ENCODE measurements around the gene GALP.
"Not testable (repeated sequence)": the region's sequence is repeated elsewhere in the genome, so short reads cannot be mapped to it uniquely, and the experiment has no call there.

The GALP gene

DNA sequence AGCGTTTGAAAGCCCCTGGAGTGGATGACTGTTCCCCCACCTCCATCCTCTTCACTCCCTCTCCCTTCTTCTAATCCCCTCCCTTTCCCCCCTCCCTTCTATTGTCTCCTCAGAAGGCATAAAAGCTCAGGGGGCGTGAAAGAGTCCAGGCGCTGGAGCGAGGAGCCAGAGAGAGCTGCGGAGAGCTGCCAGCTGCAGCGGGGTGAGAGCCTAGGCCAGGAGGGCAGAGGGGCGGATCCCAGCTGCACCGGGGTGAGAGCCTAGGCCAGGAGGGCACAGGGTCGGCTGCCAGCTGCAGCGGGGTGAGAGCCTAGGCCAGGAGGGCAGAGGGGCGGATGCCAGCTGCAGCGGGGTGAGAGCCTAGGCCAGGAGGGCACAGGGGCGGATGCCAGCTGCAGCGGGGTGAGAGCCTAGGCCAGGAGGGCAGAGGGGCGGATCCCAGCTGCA lies at the start of gene GALP:
TSS of gene GALP (plus strand) at position 148 of the 447 bp plus-strand sequence. CDS start 1,101 bp downstream, outside the sequence.
- not testable (repeated sequence) for DNase-seq

DNA sequence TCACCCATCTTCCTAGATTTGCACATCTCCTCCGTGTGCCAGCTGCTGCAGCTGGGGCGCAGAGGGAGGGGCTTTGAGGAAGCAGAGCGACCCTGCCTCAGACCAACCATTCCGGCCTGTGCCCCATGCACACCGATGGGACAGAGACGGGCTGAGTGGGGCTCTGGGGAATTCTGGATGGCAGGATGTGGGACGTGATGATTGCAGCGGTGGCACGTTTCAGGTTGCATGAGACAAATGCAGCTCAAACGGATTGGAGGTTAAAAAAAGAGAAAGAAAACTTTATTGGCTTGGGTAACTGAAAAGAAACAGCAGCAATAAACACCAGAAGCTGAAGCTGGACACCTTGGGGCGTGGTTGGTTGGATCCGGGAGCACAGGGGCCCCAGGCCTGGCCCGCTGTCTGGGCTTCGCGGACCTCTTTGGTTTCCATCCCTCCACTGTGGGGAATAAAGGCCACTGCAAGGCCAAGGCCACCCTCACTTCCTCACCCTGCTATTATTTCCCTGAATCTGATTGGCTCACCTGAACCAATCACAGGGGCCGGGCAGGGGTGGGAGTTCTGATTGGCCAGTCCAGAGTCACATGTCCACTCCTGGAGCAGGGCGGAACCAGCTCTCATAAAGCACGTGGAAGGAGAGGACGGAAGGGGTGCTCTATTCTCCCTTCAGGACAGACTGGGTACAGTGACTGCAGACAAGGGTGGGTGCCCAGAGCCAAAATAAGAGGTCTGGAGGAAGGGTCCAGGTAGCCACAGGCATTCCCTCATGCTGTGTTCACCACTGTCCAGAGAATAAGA lies 48.6 kb upstream of the GALP start:
- DNase-seq: no peak

DNA sequence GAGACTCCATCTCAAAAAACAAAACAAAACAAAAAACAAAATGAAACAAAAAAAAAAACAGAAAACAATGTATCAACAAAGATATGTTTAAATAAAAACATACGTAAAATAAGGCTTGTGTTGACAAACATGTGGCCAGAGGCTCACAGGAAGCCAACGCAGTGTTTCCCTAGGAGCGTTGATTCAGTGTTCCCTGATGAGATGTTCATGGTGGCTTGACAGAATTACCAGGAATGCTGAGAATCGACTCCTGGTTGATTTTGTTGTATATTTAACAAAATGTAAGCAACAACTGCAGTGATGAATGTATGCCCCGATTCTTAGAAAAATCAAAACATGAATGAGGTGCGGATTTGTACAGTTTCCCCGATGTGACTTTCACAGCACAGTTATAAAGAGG lies 45.8 kb upstream of the GALP start:
- no peak for DNase-seq

DNA sequence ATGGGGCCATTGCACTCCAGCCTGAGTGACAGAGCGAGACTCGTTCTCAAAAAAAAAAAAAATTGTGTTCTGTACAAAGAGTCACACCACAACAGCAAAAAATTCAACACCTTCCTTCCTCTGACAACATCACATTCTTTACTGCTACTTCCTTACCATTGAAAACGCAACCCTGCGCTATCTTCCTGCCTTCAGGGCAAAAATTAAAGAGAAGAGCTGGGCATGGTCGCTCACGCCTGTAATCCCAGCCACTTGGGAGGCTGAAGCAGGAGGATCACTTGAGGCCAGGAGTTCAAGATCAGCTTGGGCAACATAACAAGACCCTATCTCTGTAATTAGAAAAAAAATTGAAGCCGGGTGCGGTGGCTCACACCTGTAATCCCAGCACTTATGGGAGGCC lies 44.2 kb upstream of the GALP start:
- no peak for DNase-seq

DNA sequence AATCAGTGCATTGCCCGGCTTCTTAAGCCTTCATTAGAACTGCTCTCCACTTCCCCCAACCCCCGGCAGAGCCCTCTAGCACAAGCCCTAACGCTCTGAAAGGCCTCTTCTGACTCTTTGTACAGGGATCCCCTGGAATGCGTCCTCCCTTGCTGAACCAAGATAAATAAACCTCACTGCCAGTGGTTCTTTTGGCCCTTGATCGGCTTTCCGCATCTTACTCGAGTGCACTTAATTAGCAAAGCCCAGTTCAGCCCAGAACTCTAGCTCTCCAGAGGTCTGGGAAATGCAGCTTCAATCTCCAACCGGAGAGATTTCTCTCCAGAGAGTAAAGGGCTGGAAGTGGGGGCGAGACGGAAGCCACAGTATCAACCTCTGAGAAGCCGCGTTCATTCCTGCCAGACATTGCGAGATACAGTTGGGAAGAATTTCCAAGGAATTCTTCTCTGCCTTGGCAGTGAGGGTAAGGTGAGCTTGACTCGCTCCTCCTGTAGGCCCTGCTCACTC lies 43.4 kb upstream of the GALP start:
- no peak for DNase-seq

DNA sequence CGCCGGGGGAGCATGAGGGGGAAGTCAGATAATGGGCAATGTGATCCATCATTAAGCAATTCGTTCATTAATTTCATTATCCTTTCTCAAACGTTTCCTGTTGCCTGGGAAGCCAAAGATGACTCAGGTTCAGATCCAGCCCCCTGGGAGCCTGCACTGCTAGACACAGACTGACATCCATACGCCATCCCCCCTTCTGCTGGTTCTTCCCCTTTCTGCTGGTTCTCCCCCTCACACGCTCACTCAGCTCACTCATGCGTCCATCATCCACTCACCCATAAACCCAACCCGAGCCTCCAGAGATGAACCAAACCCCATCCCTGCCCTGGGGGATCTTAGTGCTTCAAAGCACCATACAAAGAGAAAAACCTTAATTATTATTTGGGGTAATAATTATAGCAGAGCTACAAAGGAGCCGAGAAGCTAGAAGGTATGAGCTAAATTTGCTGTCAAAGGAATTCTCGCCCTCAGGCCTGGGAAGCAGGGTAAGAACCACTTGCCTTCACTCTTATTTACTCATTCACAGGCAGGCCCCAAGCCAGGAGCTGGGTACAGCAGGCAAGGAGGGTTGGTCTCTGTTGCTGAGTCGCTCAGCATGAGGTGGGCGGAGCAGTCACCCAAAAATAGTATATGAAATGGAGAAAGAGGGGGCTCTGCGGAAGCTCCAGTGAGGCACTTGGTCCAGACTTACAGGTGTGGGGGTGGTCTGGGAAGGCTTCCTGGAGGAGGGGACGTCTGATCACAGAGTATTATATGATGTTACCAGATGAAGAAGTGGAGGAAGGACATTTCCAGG lies 41.8 kb upstream of the GALP start:
- DNase-seq: no peak

DNA sequence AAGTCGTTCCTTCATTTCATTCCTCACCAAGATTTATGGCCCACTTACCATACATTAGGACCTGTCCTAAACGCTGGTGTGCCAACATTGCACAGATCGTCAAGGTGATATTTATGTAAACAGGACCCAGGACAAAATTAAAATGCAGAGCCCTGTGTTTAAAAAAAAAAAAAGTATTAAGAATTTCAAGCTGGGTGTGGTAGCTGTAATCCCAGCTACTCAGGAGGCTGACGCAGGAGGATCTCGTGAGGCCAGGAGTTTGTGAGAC lies 41.2 kb upstream of the GALP start:
- no peak for DNase-seq

DNA sequence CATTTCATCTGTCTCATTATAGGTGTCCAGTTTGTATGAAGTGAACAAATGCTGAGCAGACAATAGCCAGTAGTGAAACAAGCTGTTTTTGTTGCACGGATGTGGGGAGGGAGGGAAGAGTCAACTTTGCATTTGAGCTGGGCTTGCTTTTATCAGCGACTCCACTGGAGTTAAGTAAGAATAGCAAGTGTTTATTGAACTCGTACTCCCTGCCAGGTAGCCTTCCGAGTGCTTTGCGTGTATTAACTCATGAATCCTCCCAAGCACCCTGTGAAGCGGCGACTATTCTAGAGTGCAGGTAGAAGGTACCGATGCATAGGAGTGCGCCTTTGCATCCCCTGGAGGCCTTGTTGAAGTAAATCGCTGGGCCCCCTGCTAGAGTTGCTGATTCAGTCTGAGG lies 39.4 kb upstream of the GALP start:
- DNase-seq: no peak

DNA sequence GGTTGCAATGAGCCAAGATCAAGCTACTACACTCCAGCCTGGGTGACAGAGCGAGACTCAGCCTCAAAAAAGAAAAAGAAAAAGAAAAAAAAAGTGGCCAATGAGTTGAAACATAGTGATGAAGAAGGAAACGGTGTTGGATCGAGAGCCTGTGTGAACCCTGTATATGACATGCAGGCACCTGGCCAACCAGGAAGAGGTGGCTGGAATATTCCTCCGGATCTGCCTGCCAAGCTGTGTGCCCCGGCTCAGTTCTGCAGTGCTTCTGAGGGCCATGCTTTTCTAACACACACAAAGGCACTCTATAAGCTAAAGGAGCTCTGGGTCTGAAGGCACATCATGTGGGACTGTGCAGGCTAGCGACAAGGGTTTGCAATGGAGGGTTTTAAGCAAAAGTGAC lies 38.4 kb upstream of the GALP start:
- no peak for DNase-seq

DNA sequence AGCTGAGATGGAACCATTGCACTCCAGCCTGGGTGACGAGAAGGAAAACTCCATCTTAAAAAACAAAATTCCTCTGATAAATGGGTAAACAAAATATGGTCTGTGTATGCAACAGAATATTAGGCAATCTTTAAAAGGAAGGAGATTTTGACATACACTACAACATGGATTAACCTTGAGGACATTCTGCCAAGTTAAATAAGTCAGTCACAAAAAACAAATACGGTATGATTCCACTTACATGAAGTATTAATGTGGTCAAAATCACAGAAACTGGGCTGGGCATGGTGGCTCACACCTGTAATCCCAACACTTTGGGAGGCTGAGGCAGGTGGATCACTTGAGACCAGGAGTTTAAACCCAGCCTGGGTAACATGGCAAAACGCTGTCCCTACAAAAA lies 37.7 kb upstream of the GALP start:
- DNase-seq: no peak

DNA sequence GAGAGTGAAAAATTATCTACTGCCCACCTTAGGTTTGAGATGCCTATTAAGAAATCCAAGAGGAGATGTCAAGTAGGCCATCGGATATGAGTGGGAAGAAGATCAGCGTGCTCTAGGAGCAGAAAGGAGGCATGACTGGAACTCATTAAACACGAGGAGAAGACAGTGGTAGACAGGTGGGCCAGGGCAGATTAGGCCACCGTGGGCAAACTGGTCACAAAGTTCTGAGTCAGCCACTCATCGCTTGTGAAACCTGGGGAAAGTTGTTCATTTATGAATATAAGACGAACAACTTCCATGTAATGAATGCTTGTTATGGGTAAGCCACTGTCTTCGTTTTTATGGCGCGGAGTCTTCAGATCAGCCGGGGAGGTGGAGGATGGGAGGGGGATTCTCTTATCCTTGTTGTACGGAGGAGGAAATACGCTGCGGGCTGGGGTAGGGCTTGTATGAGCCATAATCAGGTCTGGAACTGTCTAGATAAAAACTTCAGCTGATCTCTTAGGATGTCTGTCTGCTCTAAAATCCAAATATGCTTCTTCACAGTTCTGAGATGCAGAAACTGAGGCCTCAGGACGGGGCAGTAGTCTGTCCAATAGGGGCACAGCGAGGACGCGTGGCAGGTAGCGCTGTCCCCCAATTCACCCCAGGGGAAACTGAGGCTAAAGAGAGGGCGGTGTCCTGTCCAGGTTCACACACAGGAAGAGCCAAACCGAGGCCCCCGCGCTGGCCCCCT lies 35.8 kb upstream of the GALP start:
- DNase-seq: no peak

DNA sequence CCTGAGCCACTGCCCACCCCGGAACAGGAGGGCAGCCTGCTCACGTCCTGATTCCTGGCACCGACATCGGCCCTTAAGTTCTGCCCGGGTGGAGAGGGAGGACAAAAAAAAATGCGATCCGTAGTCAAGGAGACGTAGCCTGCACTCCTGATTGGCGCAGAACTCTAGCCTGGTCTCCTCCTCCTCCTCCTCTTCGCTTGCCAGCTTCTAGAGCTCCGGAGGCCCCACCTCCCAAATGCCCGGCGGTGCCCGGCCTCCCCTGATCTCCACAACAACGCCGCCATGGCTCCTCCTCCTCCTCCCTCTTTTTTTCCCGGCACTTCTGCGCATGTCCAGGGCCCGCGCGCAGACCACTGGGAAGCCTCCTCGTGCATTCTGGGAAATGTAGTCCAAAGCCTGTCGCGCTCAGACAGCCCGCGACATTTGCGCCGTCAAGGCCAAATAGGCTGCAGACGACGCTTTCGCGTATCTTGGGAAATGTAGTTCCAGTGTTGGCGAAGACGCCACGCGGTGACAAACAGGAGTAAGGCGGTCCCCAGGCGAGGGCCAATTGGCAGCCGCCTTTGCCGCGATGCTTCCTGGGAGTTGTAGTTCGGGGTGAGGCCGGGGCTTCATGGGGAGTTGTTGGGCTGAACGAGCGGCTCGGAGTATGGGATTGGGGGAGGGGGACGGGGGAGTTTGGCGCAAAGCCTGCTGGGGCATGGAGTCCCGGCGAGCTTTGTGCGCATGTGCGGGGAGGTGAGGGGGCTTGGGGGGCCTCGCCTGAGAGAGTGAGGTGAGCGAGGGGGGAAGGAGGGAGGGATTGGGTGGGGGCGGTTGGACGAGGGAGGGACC lies 35.0 kb upstream of the GALP start, which contains the start of gene ZNF444:
TSS of gene ZNF444 (plus strand) at position 705 of the 834 bp plus-strand sequence. CDS start 5,625 bp downstream, outside the sequence.
- DNase-seq: peak; percentile 100

DNA sequence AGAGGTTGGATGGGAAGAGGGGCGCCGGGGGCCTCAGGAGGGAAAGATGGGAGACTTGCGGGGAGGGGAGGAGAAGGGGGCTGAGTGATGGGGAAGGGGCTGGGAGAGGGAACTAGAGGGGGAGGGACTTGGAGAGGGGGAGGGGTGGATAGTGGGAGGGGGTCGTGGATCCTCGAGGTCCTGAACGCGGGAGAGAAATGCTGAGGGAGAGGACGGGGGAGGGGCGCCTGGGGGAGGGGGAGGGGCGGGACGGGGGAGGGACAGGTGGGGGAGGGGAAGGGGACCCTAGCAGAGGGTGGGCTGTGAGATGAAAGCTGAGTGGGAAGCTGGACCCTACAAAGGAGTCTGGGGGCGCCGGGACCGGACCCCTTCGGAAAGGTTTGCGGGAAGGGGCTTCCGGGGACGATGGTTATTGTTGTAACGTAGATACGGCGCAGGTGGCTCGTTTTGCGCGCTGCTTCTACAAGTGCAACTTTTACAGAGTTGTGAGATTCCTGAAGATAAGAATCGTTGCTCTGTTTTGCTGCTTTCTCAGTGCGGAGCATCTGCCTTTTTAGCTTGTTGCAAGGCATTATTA lies 34.3 kb upstream of the GALP start:
- no peak for DNase-seq

DNA sequence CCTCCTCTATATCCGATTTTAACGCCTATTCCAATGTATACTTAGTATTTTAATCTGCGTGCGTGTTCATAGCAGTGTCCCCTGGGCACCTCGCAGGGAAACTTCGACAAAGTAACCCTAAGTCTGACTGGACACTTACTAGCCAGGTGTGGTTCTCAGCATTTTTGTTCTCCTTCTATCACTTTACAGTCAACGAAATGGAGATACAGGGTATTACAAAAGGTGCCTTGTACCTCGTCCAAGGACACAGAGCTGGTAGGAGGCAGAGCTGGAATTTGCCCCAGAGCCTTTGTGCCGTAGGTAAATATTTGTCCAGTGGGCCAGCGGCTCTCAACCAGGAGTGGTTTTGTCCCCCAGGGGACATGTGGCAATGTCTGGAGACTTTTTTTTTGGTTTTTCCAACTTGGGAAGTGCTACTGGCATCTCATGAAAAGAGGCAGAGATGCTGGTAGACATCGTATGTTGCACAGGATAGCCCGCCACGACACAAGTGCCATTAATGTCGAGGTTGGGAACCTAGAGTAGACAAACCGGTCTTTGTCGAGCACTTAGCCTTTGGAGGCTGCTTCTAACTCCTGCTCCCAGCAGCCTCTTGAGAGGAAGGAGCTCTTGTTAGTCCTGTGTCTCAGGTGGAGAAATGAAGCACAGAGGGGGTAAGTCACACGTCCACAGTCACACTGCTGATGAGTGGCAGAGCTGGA lies 33.6 kb upstream of the GALP start:
- no peak for DNase-seq

DNA sequence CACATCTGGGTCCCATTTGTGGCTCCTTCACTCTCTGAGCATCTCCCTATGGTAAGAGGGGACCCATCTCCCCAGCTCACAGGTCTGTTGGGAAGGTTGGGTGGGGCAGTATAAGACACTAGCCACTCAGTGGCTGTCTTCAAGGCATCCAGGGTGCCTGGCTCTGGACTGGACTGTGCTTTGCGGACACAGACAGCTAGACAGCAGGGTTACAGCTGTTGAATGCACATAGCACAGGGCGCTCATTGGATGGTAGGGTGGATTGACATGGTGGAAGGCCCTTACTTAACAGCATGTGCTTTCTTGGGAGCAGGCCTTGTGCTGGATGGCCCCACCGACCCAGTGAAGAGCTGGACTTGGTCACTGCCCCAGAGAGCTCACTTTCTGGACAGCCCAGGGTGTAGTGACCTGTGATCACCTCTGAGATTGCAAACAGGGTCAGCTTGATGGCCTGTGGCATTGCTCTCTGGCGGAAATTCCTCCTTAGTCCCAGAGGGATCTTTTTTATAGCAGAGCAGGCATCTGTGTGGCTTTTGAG lies 32.8 kb upstream of the GALP start:
- no peak for DNase-seq

DNA sequence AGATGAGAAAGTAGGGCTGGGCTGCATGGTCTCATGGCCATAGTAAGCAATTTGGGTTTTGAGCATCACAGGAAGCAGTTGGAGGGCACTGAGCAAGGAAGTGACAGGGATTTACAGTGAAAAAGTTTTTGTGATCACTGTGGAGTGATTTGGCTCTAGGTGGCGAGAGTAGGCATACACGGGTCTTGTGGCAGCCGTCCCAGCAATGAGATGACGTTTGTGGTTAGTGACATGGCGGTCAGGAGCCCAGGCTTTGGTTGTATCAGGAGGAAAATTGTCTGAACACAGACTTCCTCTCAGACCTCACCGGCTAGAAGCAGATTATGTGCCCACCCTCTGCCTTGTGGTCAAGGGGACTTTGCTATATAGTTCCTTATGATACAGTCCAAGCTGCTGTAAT lies 31.4 kb upstream of the GALP start:
- no peak for DNase-seq

DNA sequence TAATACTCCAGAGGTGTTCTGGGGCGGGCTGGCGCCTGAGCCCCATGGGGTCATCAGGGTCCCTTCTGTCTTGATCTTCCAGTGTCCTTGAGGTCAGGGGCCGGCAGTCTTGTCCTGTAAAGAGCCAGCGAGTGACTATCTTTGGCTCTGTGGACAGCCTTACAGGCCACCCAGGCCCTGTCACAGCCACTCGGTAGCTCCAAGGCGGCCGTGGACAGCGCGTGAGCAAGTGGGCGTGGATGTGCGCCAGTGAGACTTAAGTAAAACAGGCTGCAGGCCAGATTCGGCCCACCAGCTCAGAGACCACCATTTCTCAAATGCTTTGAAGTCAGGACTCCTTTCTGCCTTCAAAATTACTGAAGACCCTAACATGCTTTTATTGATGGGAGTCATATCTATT lies 31.0 kb upstream of the GALP start:
- DNase-seq: no peak

DNA sequence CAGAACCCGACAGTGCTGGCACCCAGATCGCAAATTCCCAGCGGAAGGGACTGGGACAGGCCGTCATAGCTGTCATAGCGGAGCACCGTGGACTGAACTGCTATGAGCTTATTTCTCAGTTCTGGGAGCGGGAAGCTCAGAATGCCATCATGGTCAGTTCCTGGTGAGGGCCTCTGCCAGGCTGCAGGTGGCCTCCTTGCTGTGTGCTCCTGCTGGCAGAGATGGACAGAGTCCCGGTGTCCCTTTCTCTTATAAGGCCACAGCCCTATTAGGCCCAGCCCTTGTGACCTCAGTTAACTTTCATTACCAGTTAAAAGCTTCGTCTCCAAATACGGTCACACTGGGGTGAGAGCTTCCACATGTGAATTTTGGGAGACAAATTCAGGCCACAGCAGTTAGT lies 30.1 kb upstream of the GALP start:
- DNase-seq: no peak

DNA sequence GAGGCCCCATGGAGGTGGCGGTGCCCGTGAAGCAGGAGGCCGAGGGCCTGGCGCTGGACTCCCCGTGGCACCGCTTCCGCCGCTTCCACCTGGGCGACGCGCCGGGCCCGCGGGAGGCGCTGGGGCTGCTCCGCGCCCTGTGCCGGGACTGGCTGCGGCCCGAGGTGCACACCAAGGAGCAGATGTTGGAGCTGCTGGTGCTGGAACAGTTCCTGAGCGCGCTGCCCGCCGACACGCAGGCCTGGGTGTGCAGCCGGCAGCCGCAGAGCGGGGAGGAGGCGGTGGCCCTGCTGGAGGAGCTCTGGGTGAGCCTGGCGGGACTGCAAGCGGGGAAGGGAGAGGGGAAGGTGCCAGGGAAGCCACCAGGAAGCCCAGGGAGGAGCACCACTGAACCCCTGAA lies 28.9 kb upstream of the GALP start:
- no peak for DNase-seq

DNA sequence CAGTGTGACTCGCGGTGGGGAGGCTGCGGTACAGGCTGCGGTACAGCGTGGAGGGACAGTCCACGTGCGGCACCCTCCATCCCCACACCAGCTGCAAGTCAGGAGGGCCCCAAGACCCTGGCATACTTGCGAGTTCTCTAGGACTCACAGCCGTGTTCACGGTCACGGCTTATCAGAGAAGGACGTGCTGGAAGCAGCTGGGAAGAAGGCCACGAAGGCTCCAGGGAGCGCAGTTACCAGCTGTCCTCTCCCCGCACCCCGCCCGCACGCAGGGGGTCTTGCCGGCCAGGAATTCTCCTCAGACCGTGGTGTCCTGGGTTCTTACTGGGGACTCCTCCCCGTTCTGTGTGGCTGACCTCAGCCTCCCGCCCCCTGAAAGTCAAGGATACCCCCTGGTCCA lies 28.5 kb upstream of the GALP start:
- DNase-seq: no peak

DNA sequence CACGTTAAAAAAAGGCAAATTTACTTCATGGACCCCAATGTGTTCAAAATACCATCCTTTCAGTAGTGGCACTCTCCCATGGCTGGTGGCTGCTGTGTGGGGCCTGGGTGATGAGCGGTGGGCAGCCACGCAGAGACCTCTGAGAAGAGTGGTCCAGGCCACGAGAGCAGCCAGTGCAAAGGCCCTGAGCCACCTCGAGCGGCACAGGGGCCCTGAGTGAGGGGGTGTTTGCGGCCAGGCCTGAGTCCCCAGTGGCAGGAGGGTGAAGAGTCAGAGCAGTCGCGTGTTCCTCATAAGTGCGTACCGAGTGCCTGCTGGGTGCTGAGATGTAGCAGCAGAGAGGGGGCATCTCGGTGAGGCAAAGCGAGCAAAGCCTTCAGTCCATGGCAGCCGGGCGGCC lies 27.7 kb upstream of the GALP start:
- DNase-seq: no peak
